Fibroblast of peridontal ligament (primary cell): ENCODE results near the gene TMED10.

Experiments used
- DNase-seq: peaks from one replicate; pipeline ENCODE4 v3.0.0-alpha.2; 2010; ENCODE audit errors: extremely low read depth

Gene TMED10

GRCh38 chr14:75084513-75084912, 91.9 kb downstream of the TMED10 start:
- no peak for DNase-seq

- DNase-seq: no peak
Observed at GRCh38 chr14:75083271-75083670, 93.1 kb downstream of the TMED10 start.

- peak; percentile 69 for DNase-seq
Observed at GRCh38 chr14:75081660-75082229, 94.7 kb downstream of the TMED10 start.
